ENCODE results near the gene ELF5. TPM values are rescaled to one million over a fixed set of nuclear protein-coding genes. Genes with fewer than 3 reads are reported as not detected.

Gene ELF5
- total RNA-seq, 1 experiment from 2014 or later = 0.11 TPM

DNA sequence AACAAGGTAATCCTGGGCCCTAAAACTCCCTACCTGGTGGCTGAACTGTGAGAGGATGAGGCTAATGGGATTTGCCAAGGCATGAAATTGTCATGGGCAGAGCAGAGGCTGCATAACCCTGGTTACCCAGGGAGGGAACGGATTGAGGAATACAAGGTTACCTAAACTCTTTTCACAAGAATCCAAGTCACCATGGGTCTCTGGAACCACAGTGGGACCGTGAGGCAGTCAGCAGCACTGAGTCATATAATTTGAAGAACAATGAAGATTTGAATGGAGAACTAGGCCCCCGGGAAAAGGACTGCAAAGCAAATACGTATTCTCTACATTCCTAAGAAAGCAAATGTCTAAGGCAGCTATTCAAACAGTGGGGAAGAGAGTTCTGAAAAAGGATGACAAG lies 55.1 kb downstream of the ELF5 start:
- BruUV-seq (replicated peaks) = no TSS peak
- intact Hi-C loops (cut with micrococcal nuclease; ENCODE audit: unreplicated experiment) = no loop called here
- H3K9me3 ChIP-seq = no peaks in the 10 kb centered on the region
- no peak for DNase-seq
- H3K4me1 ChIP-seq = peaks cover 17% of the 10 kb centered on the region
- POLR2A ChIA-PET = interaction anchor here (0.6 kb wide), 1 partner anchor 264 kb away, joined by 3 read pairs; no protein-coding TSS in a partner anchor
- no peak overlapping the region for H3K4me3 Mint-ChIP-seq (ENCODE audit: unreplicated experiment)
- peaks cover 6% of the 10 kb centered on the region for H3K36me3 ChIP-seq (ENCODE audit: control insufficient read depth, insufficient read depth, low read length)
- H3K27ac Mint-ChIP-seq (ENCODE audit: unreplicated experiment) = no peak overlapping the region
- no peaks in the 10 kb centered on the region for H3K27me3 ChIP-seq (replicated peaks; ENCODE audit: control insufficient read depth, insufficient read depth, low read length)
- CTCF ChIA-PET = interaction anchor here (0.7 kb wide), 1 partner anchor 308 kb away, joined by 3 read pairs; no protein-coding TSS in a partner anchor
- H3K4me1 Mint-ChIP-seq (ENCODE audit: low read depth, unreplicated experiment) = peaks cover 10% of the 10 kb centered on the region
- no peaks in the 10 kb centered on the region for H3K27me3 Mint-ChIP-seq (ENCODE audit: insufficient read depth, unreplicated experiment)
- peaks cover 9% of the 10 kb centered on the region for H3K36me3 Mint-ChIP-seq (ENCODE audit: insufficient read depth, unreplicated experiment)
- H3K4me3 ChIP-seq (ENCODE audit: low read depth, low read length) = no peak overlapping the region
- H3K9me3 Mint-ChIP-seq (ENCODE audit: unreplicated experiment) = no peaks in the 10 kb centered on the region
- TF ChIP-seq, protein P1, sequence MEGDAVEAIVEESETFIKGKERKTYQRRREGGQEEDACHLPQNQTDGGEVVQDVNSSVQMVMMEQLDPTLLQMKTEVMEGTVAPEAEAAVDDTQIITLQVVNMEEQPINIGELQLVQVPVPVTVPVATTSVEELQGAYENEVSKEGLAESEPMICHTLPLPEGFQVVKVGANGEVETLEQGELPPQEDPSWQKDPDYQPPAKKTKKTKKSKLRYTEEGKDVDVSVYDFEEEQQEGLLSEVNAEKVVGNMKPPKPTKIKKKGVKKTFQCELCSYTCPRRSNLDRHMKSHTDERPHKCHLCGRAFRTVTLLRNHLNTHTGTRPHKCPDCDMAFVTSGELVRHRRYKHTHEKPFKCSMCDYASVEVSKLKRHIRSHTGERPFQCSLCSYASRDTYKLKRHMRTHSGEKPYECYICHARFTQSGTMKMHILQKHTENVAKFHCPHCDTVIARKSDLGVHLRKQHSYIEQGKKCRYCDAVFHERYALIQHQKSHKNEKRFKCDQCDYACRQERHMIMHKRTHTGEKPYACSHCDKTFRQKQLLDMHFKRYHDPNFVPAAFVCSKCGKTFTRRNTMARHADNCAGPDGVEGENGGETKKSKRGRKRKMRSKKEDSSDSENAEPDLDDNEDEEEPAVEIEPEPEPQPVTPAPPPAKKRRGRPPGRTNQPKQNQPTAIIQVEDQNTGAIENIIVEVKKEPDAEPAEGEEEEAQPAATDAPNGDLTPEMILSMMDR (IDR thresholded peaks at IDR 0.05; ENCODE audit: insufficient read depth in 1 of 2, low read depth in 1 of 2, low read length in 1 of 2, severe bottlenecking in 1 of 2, unreplicated experiment in 1 of 2) = no peak

DNA sequence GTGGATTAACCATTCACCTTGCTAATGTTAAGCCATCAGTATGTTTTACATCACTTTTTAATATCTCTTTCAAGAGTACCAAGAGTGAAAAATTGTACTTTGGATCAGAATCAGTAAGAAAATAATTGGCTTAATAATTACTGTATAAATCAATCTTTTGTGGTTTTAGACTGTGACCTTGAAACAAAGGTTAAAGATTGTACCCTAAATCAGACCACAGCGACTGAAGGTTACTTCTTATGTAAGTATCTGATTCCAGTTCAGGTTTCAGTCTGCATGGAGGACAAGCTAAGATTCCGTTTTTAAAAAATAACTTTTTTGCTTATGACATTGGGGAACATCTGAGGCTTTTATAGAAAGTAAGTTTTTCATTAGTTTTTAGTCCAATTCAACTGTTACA lies 56.0 kb downstream of the ELF5 start:
- no peaks in the 10 kb centered on the region for H3K27me3 Mint-ChIP-seq (ENCODE audit: insufficient read depth, unreplicated experiment)
- Histone ChIP-seq H3K4me1 (peaks cover 17% of the 10 kb centered on the region), H3K27me3 (replicated peaks; ENCODE audit: control insufficient read depth, insufficient read depth, low read length) (no peaks in the 10 kb centered on the region), H3K36me3 (ENCODE audit: control insufficient read depth, insufficient read depth, low read length) (peaks cover 4% of the 10 kb centered on the region), H3K9me3 (no peaks in the 10 kb centered on the region), H3K4me3 (ENCODE audit: low read depth, low read length) (no peak overlapping the region)
- peaks cover 8% of the 10 kb centered on the region for H3K36me3 Mint-ChIP-seq (ENCODE audit: insufficient read depth, unreplicated experiment)
- TF ChIP-seq, protein P1 (IDR thresholded peaks at IDR 0.05; ENCODE audit: insufficient read depth in 1 of 2, low read depth in 1 of 2, low read length in 1 of 2, severe bottlenecking in 1 of 2, unreplicated experiment in 1 of 2) = no peak
- H3K4me1 Mint-ChIP-seq (ENCODE audit: low read depth, unreplicated experiment) = peaks cover 10% of the 10 kb centered on the region
- CTCF ChIA-PET = no interaction called here
- intact Hi-C loops (cut with micrococcal nuclease; ENCODE audit: unreplicated experiment) = no loop called here
- BruUV-seq (replicated peaks) = no TSS peak
- no peaks in the 10 kb centered on the region for H3K9me3 Mint-ChIP-seq (ENCODE audit: unreplicated experiment)
- DNase-seq = no peak
- H3K27ac Mint-ChIP-seq (ENCODE audit: unreplicated experiment) = no peak overlapping the region
- no peak overlapping the region for H3K4me3 Mint-ChIP-seq (ENCODE audit: unreplicated experiment)
- POLR2A ChIA-PET = no interaction called here

DNA sequence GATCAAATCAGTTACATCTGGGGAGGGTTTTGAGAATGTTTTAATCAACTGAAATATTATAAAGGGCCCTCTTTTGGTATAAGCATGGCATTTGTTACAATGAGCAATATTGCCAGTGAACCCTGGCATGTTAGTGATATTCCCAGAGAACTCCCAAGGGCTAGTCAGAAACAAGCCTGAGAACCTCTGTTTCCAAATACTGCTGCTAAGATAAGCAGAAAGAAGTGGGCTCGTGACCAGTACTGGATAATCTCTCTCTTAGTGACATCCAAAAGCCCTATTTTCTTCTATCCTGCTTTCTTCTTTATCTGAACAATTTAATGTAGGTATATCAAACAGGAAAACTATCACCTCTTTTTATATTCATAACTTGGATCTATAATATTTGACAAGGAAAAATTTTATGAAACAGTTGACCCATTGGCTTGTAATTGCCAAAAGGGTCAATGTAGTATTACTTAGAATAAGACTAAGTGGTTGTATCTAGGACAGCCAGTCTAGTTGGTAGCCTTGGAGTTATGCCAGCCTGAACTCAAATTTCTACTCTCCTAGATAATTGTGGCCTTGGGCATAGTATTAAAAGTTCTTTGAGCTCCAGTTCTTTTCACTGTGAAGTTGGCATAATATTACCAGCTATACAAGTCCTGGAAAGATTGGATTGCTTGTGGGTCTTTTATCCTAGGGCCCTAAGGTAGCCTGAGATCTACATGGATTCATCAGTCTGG lies 59.1 kb downstream of the ELF5 start:
- Histone ChIP-seq H3K27me3 (replicated peaks; ENCODE audit: control insufficient read depth, insufficient read depth, low read length) (no peaks in the 10 kb centered on the region), H3K4me3 (ENCODE audit: low read depth, low read length) (no peak overlapping the region), H3K4me1 (peaks cover 11% of the 10 kb centered on the region), H3K36me3 (ENCODE audit: control insufficient read depth, insufficient read depth, low read length) (peaks cover 6% of the 10 kb centered on the region), H3K9me3 (no peaks in the 10 kb centered on the region)
- POLR2A ChIA-PET = interaction anchor here (0.6 kb wide), 1 partner anchor 721 kb away, joined by 3 read pairs; no protein-coding TSS in a partner anchor
- no TSS peak for BruUV-seq (replicated peaks)
- TF ChIP-seq, protein P1 (IDR thresholded peaks at IDR 0.05; ENCODE audit: insufficient read depth in 1 of 2, low read depth in 1 of 2, low read length in 1 of 2, severe bottlenecking in 1 of 2, unreplicated experiment in 1 of 2) = no peak
- CTCF ChIA-PET = interaction anchor here (0.6 kb wide), 1 partner anchor 97 kb away, joined by 7 read pairs; the partner anchor contains the start of gene ABTB2
- Mint-ChIP-seq H3K27ac (ENCODE audit: unreplicated experiment) (no peak overlapping the region), H3K4me1 (ENCODE audit: low read depth, unreplicated experiment) (peaks cover 10% of the 10 kb centered on the region), H3K9me3 (ENCODE audit: unreplicated experiment) (no peaks in the 10 kb centered on the region), H3K36me3 (ENCODE audit: insufficient read depth, unreplicated experiment) (peaks cover 4% of the 10 kb centered on the region), H3K4me3 (ENCODE audit: unreplicated experiment) (no peak overlapping the region), H3K27me3 (ENCODE audit: insufficient read depth, unreplicated experiment) (no peaks in the 10 kb centered on the region)
- intact Hi-C loops (cut with micrococcal nuclease; ENCODE audit: unreplicated experiment) = no loop called here
- no peak for DNase-seq
